Sigmoid colon (tissue), 4 donors: ENCODE results near the gene PHF5A.

Source experiments
- EP300 ChIP-seq, 4 donors: sonication (generic); formaldehyde crosslinking; IDR thresholded peaks; one replicate each; pipeline ENCODE4 v1.6.1; 2017; ENCODE audit warnings: antibody characterized with exemption in 4 of 4
- TF ChIP-seq, protein P1 (sequence below), 4 experiments: fragments of 450-650 bp in 3 of 4; fragments of 200-600 bp in 1 of 4; IDR thresholded peaks; one replicate each; pipeline ENCODE4 v1.5.1; 2016 to 2019; ENCODE audit warnings: antibody characterized with exemption in 4 of 4, mild to moderate bottlenecking in 3 of 4, moderate library complexity in 2 of 4

DNA sequence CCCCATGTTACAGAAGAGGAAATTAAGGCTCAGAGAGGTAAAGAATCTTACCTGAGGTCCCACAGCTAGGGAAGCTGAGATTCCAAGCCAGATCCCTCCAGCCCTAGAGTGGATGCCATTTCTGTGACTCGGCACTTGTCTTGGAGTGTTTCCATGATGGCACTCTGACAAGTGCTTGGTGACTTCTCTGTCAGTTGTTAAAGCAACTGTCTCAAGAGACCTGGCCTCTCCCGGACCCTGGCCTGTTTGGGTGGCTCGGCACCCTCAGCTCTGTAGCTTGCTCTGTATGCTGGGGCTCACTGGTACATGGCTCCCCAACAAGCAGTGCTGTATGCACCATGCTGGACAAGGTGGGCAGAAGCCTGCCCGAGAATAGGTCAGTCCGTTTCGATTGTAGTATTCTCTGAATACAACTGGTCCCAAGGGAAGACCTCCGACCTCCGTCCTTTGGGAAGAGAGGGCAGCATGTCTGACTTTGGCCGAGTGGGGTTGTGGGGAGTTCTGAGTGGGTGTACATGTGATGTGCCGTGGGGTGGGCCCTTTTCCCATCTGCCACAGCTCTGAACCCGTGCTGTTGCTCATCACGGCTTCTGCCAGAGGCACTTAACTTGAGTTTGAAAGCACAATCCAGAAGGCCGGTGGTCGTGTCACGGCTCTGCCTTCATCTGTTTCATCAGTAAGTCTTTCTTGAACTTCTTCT lies 12.8 kb upstream of the PHF5A start:
- TF ChIP-seq, protein P1, sequence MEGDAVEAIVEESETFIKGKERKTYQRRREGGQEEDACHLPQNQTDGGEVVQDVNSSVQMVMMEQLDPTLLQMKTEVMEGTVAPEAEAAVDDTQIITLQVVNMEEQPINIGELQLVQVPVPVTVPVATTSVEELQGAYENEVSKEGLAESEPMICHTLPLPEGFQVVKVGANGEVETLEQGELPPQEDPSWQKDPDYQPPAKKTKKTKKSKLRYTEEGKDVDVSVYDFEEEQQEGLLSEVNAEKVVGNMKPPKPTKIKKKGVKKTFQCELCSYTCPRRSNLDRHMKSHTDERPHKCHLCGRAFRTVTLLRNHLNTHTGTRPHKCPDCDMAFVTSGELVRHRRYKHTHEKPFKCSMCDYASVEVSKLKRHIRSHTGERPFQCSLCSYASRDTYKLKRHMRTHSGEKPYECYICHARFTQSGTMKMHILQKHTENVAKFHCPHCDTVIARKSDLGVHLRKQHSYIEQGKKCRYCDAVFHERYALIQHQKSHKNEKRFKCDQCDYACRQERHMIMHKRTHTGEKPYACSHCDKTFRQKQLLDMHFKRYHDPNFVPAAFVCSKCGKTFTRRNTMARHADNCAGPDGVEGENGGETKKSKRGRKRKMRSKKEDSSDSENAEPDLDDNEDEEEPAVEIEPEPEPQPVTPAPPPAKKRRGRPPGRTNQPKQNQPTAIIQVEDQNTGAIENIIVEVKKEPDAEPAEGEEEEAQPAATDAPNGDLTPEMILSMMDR (IDR thresholded peaks at IDR 0.05), result no peak
- TF ChIP-seq EP300 (IDR thresholded peaks at IDR 0.05), result no peak
